Gastroesophageal sphincter (tissue), 3 donors: Measurements from ENCODE around the gene ADGRD1.

Experiments
- CTCF ChIP-seq, 4 experiments: fragments of 200-600 bp in 2 of 4; fragments of 450-650 bp in 2 of 4; sonication (generic) in 1 of 4; IDR thresholded peaks; one replicate each; pipeline ENCODE4 v1.5.1; 2017 to 2019; ENCODE audit warnings: antibody characterized with exemption in 4 of 4, mild to moderate bottlenecking in 2 of 4, moderate library complexity in 2 of 4
- EP300 ChIP-seq: sonication (generic); formaldehyde crosslinking; IDR thresholded peaks from one replicate; pipeline ENCODE4 v1.6.1; 2017; ENCODE audit warnings: antibody characterized with exemption, mild to moderate bottlenecking
- POLR2AphosphoS5 ChIP-seq: sonication (generic); formaldehyde crosslinking; IDR thresholded peaks from one replicate; pipeline ENCODE4 v1.6.1; 2017; ENCODE audit warnings: antibody characterized with exemption

- TF ChIP-seq EP300 (no peak), CTCF (IDR thresholded peaks at IDR 0.05) (no peak), POLR2AphosphoS5 (no peak)
Observed at GRCh38 chr12:130925666-130926015, 28.1 kb upstream of the ADGRD1 start.
